Measurements from ENCODE around the gene LMNTD1.

GRCh38 chr12:25583545-25583944 lies 30.5 kb upstream of the LMNTD1 start:
- no peak for TF ChIP-seq CTCF (IDR thresholded peaks at IDR 0.05; ENCODE audit: insufficient read depth, low read length, poor library complexity, severe bottlenecking)
- TF ChIP-seq EZH2phosphoT487 (conservative IDR thresholded peaks at IDR 0.05; ENCODE audit: low read length), result no peak
